NK-92 (cell line): ENCODE data around the gene CCT8L2.
"Not testable (repeated sequence)": the region's sequence is repeated elsewhere in the genome, so short reads cannot be mapped to it uniquely, and the experiment has no call there.

ENCODE experiments used
- DNase-seq: peaks from one replicate; lab custom pipeline; 2025; ENCODE audit not compliant: unreplicated experiment; lab: John Stamatoyannopoulos, UW

The CCT8L2 gene

GRCh38 chr22:16592710-16593109, at the start of gene CCT8L2:
TSS of gene CCT8L2 (minus strand) at chr22:16592810. CDS start at chr22:16592550, 260 bp downstream.
- not testable (repeated sequence) for DNase-seq

GRCh38 chr22:16635442-16635841, 42.8 kb upstream of the CCT8L2 start:
- DNase-seq, result not testable (repeated sequence)

- not testable (repeated sequence) for DNase-seq
These were observed 41.5 kb upstream of the CCT8L2 start for GRCh38 chr22:16634092-16634491.

- DNase-seq, result not testable (repeated sequence)
These were observed 35.9 kb upstream of the CCT8L2 start for GRCh38 chr22:16628476-16628875.

- not testable (repeated sequence) for DNase-seq
These were observed 32.4 kb upstream of the CCT8L2 start for GRCh38 chr22:16625018-16625417.

- not testable (repeated sequence) for DNase-seq
These were observed 31.0 kb upstream of the CCT8L2 start for GRCh38 chr22:16623595-16623994.

GRCh38 chr22:16617516-16617915, 24.9 kb upstream of the CCT8L2 start:
- not testable (repeated sequence) for DNase-seq

GRCh38 chr22:16616390-16616938, 23.9 kb upstream of the CCT8L2 start:
- not testable (repeated sequence) for DNase-seq

- DNase-seq, result not testable (repeated sequence)
These were observed 23.1 kb upstream of the CCT8L2 start for GRCh38 chr22:16615606-16616245.

GRCh38 chr22:16609548-16610261, 17.1 kb upstream of the CCT8L2 start:
- DNase-seq, result no peak

GRCh38 chr22:16608931-16609330, 16.3 kb upstream of the CCT8L2 start:
- DNase-seq, result no peak

- DNase-seq, result not testable (repeated sequence)
These were observed 11.8 kb upstream of the CCT8L2 start for GRCh38 chr22:16604257-16604998.

GRCh38 chr22:16603770-16604242, 11.2 kb upstream of the CCT8L2 start:
- DNase-seq, result not testable (repeated sequence)

- DNase-seq, result no peak
These were observed 10.8 kb upstream of the CCT8L2 start for GRCh38 chr22:16603448-16603768.

- DNase-seq, result not testable (repeated sequence)
These were observed 10.3 kb upstream of the CCT8L2 start for GRCh38 chr22:16602728-16603447.

GRCh38 chr22:16602224-16602727, 9.7 kb upstream of the CCT8L2 start:
- not testable (repeated sequence) for DNase-seq

- no peak for DNase-seq
These were observed 9.0 kb upstream of the CCT8L2 start for GRCh38 chr22:16601437-16602223.

GRCh38 chr22:16600644-16601436, 8.2 kb upstream of the CCT8L2 start:
- DNase-seq, result not testable (repeated sequence)

- not testable (repeated sequence) for DNase-seq
These were observed 7.0 kb upstream of the CCT8L2 start for GRCh38 chr22:16599648-16600047.
